Aorta (tissue), 5 donors: ENCODE results near the gene SEPTIN1. TPM values are rescaled to one million over a fixed set of nuclear protein-coding genes. Genes with fewer than 3 reads are reported as not detected.
"Not testable (repeated sequence)": the region's sequence is repeated elsewhere in the genome, so short reads cannot be mapped to it uniquely, and the experiment has no call there.

Source experiments
- ATAC-seq: fragments of 200-7000 bp; cut with Tn5 transposase; one replicate; pipeline ENCODE4 v1.9.1; 2022; ENCODE audit warnings: moderate library complexity; ENCODE audit not compliant: low FRiP score
- DNase-seq, 2 donors: peaks; one replicate each; pipeline ENCODE4 v3.0.0-alpha.2; 2020
- H3K27ac ChIP-seq, 2 donors: one replicate each; pipeline ENCODE4 v1.5.1; 2013; ENCODE audit warnings: low read length in 2 of 2, mild to moderate bottlenecking in 2 of 2, moderate library complexity in 2 of 2, control low read depth in 1 of 2, inconsistent platforms in 1 of 2, low read depth in 1 of 2
- H3K27me3 ChIP-seq, 2 donors: one replicate each; pipeline ENCODE4 v1.6.1; 2013; ENCODE audit warnings: control low read depth in 1 of 2, low read length in 1 of 2, mild to moderate bottlenecking in 1 of 2, moderate library complexity in 1 of 2; ENCODE audit not compliant: insufficient read depth in 2 of 2, control insufficient read depth in 1 of 2
- H3K36me3 ChIP-seq, 2 donors: one replicate each; pipeline ENCODE4 v1.6.1; 2013; ENCODE audit warnings: control low read depth in 1 of 2, low read length in 1 of 2, mild to moderate bottlenecking in 1 of 2; ENCODE audit not compliant: insufficient read depth in 2 of 2, control insufficient read depth in 1 of 2
- H3K4me1 ChIP-seq, 2 donors: one replicate each; pipeline ENCODE4 v1.6.1; 2013; ENCODE audit warnings: low read length in 2 of 2, control low read depth in 1 of 2, mild to moderate bottlenecking in 1 of 2, moderate library complexity in 1 of 2; ENCODE audit not compliant: insufficient read depth in 2 of 2, control insufficient read depth in 1 of 2
- H3K4me3 ChIP-seq, 2 donors: one replicate each; pipeline ENCODE4 v1.5.1; 2013; ENCODE audit warnings: low read length in 2 of 2, control low read depth in 1 of 2, mild to moderate bottlenecking in 1 of 2
- H3K9me3 ChIP-seq: one replicate; pipeline ENCODE4 v1.6.1; 2013; ENCODE audit warnings: mild to moderate bottlenecking, low read length; ENCODE audit not compliant: control insufficient read depth
- WGBS, 2 donors: extraction: QIAGEN DNeasy Blood & Tissue Kit; methylation state at CpG; one replicate each; pipeline ENCODE4 v1.1.7; 2013; 5-methylcytosine and 5-hydroxymethylcytosine counted together
- intact Hi-C, 2 donors: fragments of 100-400 bp; cut with DNase I; formaldehyde crosslinking; loops; one replicate each; pipeline versions ENCODE4 v1.14.2 to v1.15.0; 2022
- polyA plus RNA-seq, 2 donors: library from polyadenylated mRNA; stranded (reverse); fragments of 200-250 nt; gene quantifications; one replicate each; pipeline ENCODE4 v1.2.3, GENCODE V29; 2013
- total RNA-seq, 2 donors: library from RNA; stranded (reverse); fragmentation: NEBNext Ultra II Directional; extraction: Animal tissue kit (Norgen Biotek cat#: 25700); gene quantifications; one replicate each; pipeline ENCODE4 v1.2.1, GENCODE V29; 2021
- donor health status: healthy with polysubstance abuse.
- donor health status: Bipolar disorder and iron deficiency.
- donor health status: DM: no; HTN: no; CAD: no.
- donor health status: DM: no; HTN: no; CAD: no.
- donor health status: DM: yes; HTN: yes; CAD: no.

The SEPTIN1 gene
- total and polyA plus RNA-seq, 4 donors, result 1.0 to 6.1 (median 2.7) TPM

DNA sequence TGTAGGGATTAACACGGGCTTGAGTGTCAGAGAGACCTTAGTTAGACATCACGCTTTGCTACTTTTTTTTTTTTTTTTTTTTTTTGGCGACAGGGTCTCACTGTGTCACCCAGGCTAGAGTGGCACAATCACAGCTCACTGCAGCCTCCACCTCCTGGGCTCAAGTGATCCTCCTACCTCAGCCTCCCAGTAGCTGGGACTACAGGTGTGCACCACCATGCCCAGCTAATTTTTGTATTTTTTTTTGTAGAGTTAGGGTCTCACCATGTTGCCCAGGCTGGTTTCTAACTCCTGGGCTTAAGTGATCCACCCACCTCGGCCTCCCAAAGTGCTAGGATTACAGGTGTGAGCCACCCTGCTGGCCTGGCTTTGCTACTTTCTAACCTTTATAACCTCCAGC is 14.3 kb upstream of the SEPTIN1 start:
- 63 to 71% methylated on average over 3 to 4 of the region's 4 CpGs for WGBS, 2 donors
- intact Hi-C loops, ATAC-seq, H3K36me3 ChIP-seq, H3K9me3 ChIP-seq, DNase-seq, H3K27ac ChIP-seq, H3K4me1 ChIP-seq, H3K4me3 ChIP-seq, H3K27me3 ChIP-seq: not testable (repeated sequence)

DNA sequence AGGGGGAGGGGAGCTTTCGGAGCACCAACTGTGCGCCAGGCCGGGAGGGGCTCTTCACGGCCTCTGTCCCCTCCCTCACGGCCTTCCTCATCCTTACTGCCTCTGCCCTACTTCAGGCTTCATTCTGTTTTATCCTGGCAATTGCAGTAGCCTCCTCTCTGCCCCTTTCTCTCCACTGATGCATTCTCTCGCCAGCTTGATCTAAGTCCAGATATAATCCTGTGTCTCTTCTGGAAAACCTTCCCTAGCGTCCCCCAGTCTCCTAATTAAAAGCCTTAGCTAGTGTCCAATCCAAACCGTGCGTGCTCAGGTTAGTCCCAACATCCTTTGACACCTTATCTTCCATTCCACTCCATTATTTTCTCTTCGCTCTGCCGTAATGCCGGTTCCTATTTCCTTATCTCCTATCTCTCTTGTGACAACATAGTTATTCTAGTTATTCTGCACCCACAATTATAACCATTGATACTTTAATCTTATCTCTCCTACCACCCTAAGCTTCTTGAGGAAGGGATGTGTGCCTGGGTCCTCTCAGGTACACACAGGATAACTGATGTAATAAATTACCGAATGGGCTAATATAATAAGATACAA is 13.7 kb upstream of the SEPTIN1 start:
- intact Hi-C loops, result no loop called here
- ATAC-seq (no peak), DNase-seq (no peak)
- no peaks in the 10 kb centered on the region for H3K36me3 ChIP-seq
- H3K27me3 ChIP-seq, result no peaks in the 10 kb centered on the region
- no peaks in the 10 kb centered on the region for H3K9me3 ChIP-seq
- 8 to 10% methylated on average over 10 to 13 of the region's 13 CpGs for WGBS, 2 donors
- H3K27ac ChIP-seq, result peak overlapping the region in 1 of 2 donors; percentile 0
- H3K4me3 ChIP-seq, result peak overlapping the region; percentile 89 to 90
- peaks cover 0 to 2% of the 10 kb centered on the region in 2 donors for H3K4me1 ChIP-seq

DNA sequence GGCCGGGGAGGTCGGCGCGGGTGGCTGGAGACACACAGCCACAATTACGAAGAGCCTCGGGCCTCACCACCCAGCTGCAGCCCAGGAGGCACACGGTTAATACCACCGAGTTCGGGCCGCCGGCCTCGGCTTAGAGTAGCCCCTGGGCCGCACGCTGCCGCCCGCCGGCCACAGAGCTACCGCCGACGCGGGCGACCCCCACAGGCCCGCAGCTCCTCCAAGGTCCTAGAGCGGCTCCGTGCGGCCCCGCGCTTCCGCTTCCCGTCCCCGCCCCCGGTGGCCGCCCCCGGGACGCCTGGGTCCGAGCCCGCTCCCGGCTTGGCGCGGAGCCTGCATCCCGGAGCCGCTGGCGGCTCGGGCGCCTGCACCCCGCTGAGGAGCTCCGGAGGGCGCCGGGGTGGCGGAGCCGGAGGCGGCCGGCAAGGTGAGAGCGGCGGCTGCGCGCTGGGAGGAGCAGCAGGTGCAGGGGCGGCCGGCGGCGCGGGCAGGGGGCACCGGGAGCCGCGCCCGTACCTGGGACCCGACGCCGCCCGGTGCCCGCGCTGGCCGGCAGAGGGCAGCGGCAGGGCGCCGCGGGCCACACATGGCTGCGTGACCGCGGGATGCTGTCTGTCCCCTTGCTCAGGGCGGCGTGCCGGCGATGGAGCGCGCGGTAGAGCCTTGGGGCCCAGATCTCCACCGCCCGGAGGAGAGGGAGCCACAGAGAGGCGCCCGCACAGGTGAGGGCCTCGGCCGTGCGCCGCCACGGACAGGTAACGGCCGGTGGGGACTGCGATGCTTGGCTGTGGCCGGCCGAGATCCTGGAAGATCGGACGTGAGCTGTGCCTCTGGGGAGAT is 13.0 kb upstream of the SEPTIN1 start, which contains the start of gene ZNF48:
TSS of gene ZNF48 (plus strand) at position 266 of the 837 bp plus-strand sequence. CDS start at position 641, 375 bp downstream.
- Histone ChIP-seq H3K4me1 (no peaks in the 10 kb centered on the region), H3K27me3 (no peaks in the 10 kb centered on the region), H3K27ac (peak within 1 kb of the TSS in 1 of 2 donors; percentile 67), H3K4me3 (peak within 1 kb of the TSS; percentile 89 to 90), H3K36me3 (no peaks in the 10 kb centered on the region), H3K9me3 (no peaks in the 10 kb centered on the region)
- WGBS, 2 donors, result 0 to 1% methylated on average over 83 to 103 of the region's 103 CpGs
- DNase-seq, result peak; percentile 93 to 95
- ATAC-seq, result peak; percentile 97
- intact Hi-C loops, result no loop called here

DNA sequence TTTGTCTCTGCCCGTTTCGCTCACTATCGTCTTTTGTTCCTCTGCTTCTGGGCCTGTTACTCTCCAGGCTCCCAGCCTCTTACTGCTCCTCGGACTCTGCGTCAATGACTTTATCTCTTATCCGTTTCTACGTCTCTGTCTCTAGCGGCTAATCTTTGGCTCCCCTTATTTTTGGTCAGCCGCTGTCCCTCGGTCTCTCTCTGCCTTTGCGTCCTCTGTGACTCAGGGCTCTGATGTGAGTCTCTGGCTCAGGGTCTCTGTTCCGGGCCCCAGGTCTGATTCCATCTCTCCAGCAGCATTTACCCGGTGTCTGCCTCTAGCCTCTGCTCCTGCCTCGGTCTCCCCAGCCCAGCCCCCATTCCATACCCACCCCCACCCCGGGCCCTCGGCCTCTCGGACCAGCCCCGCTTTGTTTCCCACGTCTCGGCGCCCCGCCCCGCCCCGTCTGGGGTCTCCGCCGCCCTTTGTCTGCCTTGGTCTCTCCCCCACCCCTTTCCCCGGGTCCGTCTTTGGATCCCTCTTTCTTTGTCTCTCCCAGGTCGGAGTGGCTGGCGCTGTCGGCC is 12.3 kb upstream of the SEPTIN1 start:
- H3K27me3 ChIP-seq, result no peaks in the 10 kb centered on the region
- no peak for DNase-seq
- 0 to 2% methylated on average over 28 to 31 of the region's 31 CpGs for WGBS, 2 donors
- H3K9me3 ChIP-seq, result no peaks in the 10 kb centered on the region
- peak overlapping the region; percentile 89 to 90 for H3K4me3 ChIP-seq
- peak overlapping the region in 1 of 2 donors; percentile 67 for H3K27ac ChIP-seq
- intact Hi-C loops, result no loop called here
- ATAC-seq, result peak; percentile 34
- H3K36me3 ChIP-seq, result no peaks in the 10 kb centered on the region
- H3K4me1 ChIP-seq, result no peaks in the 10 kb centered on the region

DNA sequence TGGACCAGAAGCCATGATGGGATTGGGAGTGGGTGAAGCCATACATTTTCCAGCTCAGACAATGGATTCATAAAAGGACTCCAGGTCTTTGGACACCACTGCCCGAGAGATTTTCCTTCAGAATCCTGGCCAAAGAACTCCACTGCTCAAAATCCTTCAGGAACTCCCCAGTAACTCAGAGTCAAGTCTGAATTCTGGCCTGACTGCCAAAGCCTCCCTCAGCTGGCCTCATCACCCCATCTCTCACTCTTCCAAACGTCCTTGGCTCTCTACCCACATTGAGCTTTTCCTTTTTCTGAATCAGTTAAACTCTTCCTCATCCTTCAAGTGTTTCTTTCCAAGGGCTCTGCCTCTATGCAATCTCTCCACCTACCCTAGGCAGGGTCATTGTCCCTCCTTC is 1.2 kb upstream of the SEPTIN1 start:
- 20 to 30% methylated on average over 2 of the region's 2 CpGs for WGBS, 2 donors
- Histone ChIP-seq H3K27ac (no peak overlapping the region), H3K36me3 (no peaks in the 10 kb centered on the region), H3K4me1 (no peaks in the 10 kb centered on the region), H3K27me3 (no peaks in the 10 kb centered on the region), H3K9me3 (no peaks in the 10 kb centered on the region), H3K4me3 (no peak overlapping the region)
- ATAC-seq, result no peak
- DNase-seq, result no peak
- intact Hi-C loops, result no loop called here

DNA sequence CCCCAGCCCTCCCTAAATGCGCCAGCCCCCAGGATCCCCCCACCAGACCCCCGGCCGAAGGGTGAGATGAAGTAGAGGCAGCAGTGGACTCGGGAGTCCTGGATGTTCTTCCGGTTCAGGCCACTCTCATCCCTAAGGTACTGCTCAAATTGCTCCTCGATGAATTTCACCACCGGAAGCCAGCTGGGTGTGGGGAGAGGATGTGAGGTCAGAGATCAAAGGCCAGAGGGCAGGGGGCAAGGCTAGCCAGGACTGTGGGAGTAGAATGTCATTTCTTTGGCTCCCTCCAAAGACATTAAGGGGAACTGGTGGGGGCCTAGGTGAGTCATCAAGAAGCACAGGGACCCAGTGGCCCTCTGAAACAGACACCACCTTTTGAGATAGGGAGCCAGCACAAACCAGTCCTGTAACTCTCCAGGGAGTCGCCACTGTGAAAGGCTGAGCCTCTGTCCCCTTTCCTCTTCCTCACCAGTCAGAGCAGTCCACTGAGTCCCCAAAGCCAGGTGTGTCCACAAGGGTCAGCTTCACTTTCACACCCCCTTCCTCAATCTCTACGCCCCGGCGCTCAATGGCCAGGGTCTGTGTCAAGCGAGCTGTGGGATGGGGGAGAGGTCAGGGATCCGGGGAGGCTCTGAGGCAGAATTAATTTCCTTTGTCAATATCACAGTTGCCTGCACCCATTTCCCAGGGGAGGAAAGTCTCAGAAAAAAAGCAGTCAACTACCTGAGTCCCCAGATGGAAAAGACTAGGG is 895 bp downstream of the SEPTIN1 start:
- Histone ChIP-seq H3K4me3 (no peak overlapping the region), H3K27me3 (no peaks in the 10 kb centered on the region), H3K9me3 (no peaks in the 10 kb centered on the region), H3K4me1 (no peaks in the 10 kb centered on the region), H3K36me3 (no peaks in the 10 kb centered on the region), H3K27ac (no peak overlapping the region)
- DNase-seq, result no peak
- WGBS, 2 donors, result 72 to 78% methylated on average over 13 of the region's 13 CpGs
- ATAC-seq, result no peak
- intact Hi-C loops, result no loop called here

DNA sequence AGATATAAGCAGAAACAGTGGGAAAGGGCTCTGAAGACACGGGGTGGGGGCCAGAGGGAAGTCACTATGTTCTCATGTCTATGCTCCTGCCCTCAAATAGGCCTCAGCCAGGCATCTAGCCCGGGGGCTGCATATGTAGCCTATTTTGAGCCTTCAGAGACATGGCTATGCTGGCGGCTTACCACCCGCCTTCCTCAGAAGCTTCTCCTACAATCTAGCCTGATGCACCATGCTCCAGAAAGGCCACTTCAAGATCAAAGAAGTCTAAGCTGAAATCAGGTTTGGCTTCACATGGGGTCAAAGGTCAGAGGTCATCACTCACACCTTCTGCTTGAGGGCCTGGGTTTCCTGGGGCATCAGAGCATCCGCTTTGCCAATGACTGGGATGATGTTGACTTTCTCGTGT is 1.6 kb downstream of the SEPTIN1 start:
- intact Hi-C loops, result no loop called here
- no peaks in the 10 kb centered on the region for H3K27me3 ChIP-seq
- ATAC-seq (no peak), DNase-seq (no peak)
- H3K4me1 ChIP-seq, result no peaks in the 10 kb centered on the region
- H3K4me3 ChIP-seq, result no peak overlapping the region
- H3K36me3 ChIP-seq, result no peaks in the 10 kb centered on the region
- H3K9me3 ChIP-seq, result no peaks in the 10 kb centered on the region
- 73 to 78% methylated on average over 6 of the region's 6 CpGs for WGBS, 2 donors
- H3K27ac ChIP-seq, result no peak overlapping the region

DNA sequence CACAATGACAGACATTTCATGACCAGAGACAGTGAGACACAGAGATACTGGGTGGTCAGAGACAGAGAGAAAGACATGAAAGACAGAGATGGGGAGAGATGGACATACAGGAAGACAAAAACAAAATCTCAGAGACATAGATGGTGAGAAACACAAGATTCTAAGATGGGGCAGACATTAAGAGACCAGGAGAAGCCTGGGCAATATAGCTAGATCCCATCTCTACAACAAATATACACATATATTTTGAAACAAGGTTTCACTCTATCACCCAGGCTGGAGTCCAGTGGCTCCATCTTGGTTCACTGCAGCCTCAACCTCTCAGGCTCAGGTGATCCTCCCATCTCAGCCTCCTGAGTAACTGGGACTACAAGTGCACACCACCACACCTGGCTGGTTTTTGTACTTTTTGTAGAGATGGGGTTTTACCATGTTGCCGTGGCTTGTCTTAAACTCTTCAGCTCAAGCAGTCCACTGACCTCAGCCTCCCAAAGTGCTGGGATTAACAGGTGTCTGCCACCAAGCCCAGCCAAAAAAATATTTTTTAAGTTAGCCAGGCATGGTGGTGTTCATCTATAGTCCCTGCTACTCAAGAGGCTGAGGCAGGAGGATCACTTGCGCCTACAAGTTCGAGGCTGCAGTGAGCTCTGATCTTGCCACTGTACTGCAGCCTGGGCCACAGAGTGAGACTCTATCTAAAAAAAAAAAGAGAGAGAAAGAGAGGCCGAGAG is 2.1 kb downstream of the SEPTIN1 start:
- Histone ChIP-seq H3K27ac (no peak overlapping the region), H3K27me3 (no peaks in the 10 kb centered on the region), H3K9me3 (no peaks in the 10 kb centered on the region), H3K4me1 (no peaks in the 10 kb centered on the region), H3K4me3 (no peak overlapping the region), H3K36me3 (no peaks in the 10 kb centered on the region)
- intact Hi-C loops, result no loop called here
- WGBS, 2 donors, result 88 to 89% methylated on average over 4 of the region's 4 CpGs
- no peak for DNase-seq
- ATAC-seq, result no peak
